PC-3 (cell line): Measurements from ENCODE around the gene PODNL1. TPM values are rescaled to one million over a fixed set of nuclear protein-coding genes. Genes with fewer than 3 reads are reported as not detected.

Experiments
- ATAC-seq: fragments of 200-7000 bp; cut with Tn5 transposase; 2 replicates; pipeline ENCODE4 v1.9.1; 2020; ENCODE audit warnings: mild to moderate bottlenecking, moderate library complexity
- BruUV-seq: library from RNA; stranded (reverse); fragments of 400-500 nt; replicated peaks from 2 replicates; lab custom pipeline; 2021; lab: Mats Ljungman, UMichigan
- CTCF ChIA-PET: fragments of 300-600 bp; sonication (Branson Sonifier 250); formaldehyde crosslinking; loops from one replicate; lab custom pipeline; 2022; ENCODE audit warnings: antibody characterized with exemption; lab: Charles Lee
- POLR2A ChIA-PET: fragments of 300-600 bp; sonication (Branson Sonifier 250); formaldehyde crosslinking; loops from one replicate; lab custom pipeline; 2022; ENCODE audit warnings: antibody characterized with exemption; ENCODE audit not compliant: unreplicated experiment; lab: Charles Lee
- DNase-seq: peaks from one replicate; pipeline ENCODE4 v3.0.0-alpha.2; 2015
- H2AFZ ChIP-seq: fragments of 300-600 bp; sonication (generic); 2 replicates; pipeline ENCODE4 v1.6.0; 2016; ENCODE audit warnings: antibody characterized with exemption, low read length
- H3F3A ChIP-seq: fragments of 300-600 bp; sonication (generic); one replicate; pipeline ENCODE4 v1.6.0; 2017; ENCODE audit warnings: antibody characterized with exemption, low read length, control low read depth, mild to moderate bottlenecking; ENCODE audit not compliant: unreplicated experiment
- H3K27ac ChIP-seq: fragments of 300-600 bp; sonication (generic); 2 replicates; pipeline ENCODE4 v1.5.1; 2016; ENCODE audit warnings: mild to moderate bottlenecking, low read length
- H3K27me3 ChIP-seq: fragments of 300-600 bp; sonication (generic); 2 replicates; pipeline ENCODE4 v1.6.1; 2016; ENCODE audit warnings: low read length, mixed read lengths
- H3K36me3 ChIP-seq: fragments of 300-600 bp; sonication (generic); 2 replicates; pipeline ENCODE4 v1.6.1; 2016; ENCODE audit warnings: low read depth, mixed run types, low read length, mixed read lengths
- H3K4me1 ChIP-seq: fragments of 300-600 bp; sonication (generic); 2 replicates; pipeline ENCODE4 v1.5.1; 2016; ENCODE audit warnings: low read length; ENCODE audit not compliant: insufficient read depth
- H3K4me2 ChIP-seq: fragments of 300-600 bp; sonication (generic); 2 replicates; pipeline ENCODE4 v1.6.0; 2016; ENCODE audit warnings: low read length
- H3K4me3 ChIP-seq: fragments of 300-600 bp; sonication (generic); 2 replicates; pipeline ENCODE4 v1.5.1; 2016; ENCODE audit warnings: mild to moderate bottlenecking, low read length, mixed read lengths
- H3K79me2 ChIP-seq: fragments of 300-600 bp; sonication (generic); 2 replicates; pipeline ENCODE4 v1.6.1; 2017; ENCODE audit warnings: low read length, mixed read lengths
- H3K9ac ChIP-seq: fragments of 300-600 bp; sonication (generic); 2 replicates; pipeline ENCODE4 v1.6.0; 2016; ENCODE audit warnings: mild to moderate bottlenecking, low read length
- H3K9me2 ChIP-seq: fragments of 300-600 bp; sonication (generic); replicated peaks from 2 replicates; pipeline ENCODE4 v1.6.1; 2016; ENCODE audit warnings: mixed run types, low read length, mixed read lengths
- H3K9me3 ChIP-seq: fragments of 300-600 bp; sonication (generic); 2 replicates; pipeline ENCODE4 v1.6.1; 2016; ENCODE audit warnings: low read length, mixed read lengths
- H4K20me1 ChIP-seq: fragments of 300-600 bp; sonication (generic); 2 replicates; pipeline ENCODE4 v1.6.1; 2016; ENCODE audit warnings: low read length, mixed read lengths
- EZH2 ChIP-seq: fragments of 300-600 bp; sonication (generic); IDR thresholded peaks from one replicate; pipeline ENCODE4 v1.6.1; 2017; ENCODE audit warnings: antibody characterized with exemption, mild to moderate bottlenecking, low read length; ENCODE audit not compliant: unreplicated experiment
- EZH2phosphoT487 ChIP-seq: fragments of 300-600 bp; sonication (generic); IDR thresholded peaks from 2 replicates; pipeline ENCODE4 v1.6.1; 2018; ENCODE audit warnings: mild to moderate bottlenecking, antibody characterized with exemption, low read length, borderline replicate concordance
- intact Hi-C: fragments of 100-400 bp; cut with micrococcal nuclease; formaldehyde crosslinking; loops from 2 replicates; pipeline ENCODE4 v1.9.0; 2023
- total RNA-seq: library from RNA; depleted of rRNA; stranded (reverse); fragments of >200 nt; gene quantifications from 2 replicates; pipeline ENCODE4 v1.2.3, GENCODE V29; 2014
- TF ChIP-seq, protein P1 (sequence below): fragments of 300-600 bp; sonication (generic); conservative IDR thresholded peaks from 2 replicates; pipeline ENCODE4 v1.5.1; 2017; ENCODE audit warnings: antibody characterized with exemption, low read depth, mild to moderate bottlenecking, low read length

PODNL1 gene
- total RNA-seq, 1 experiment from 2014 or later = not detected

DNA sequence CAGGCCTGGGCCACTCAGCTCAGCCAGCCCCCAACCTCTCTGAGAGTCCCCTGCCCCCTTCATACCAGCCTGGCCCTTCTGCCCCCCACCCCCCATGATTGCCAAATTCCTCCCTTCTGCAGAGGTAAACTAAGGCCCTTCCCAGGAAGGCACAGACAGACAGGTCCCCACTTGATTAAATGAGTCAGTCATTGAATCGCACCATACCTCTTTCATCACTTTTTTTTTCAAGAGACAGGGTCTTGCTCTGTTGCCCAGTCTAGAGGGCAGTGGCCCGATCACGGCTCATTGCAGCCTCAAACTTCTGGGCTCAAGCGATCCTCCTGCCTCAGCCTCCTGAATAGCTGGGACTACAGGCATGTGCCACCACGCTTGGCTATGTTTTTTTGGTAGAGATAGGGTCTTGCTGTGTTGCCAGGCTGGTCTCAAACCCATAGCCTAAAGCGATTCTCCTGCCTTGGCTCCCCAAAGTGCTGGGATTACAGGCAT, 6.0 kb downstream of the PODNL1 start:
- TF ChIP-seq, protein P1, sequence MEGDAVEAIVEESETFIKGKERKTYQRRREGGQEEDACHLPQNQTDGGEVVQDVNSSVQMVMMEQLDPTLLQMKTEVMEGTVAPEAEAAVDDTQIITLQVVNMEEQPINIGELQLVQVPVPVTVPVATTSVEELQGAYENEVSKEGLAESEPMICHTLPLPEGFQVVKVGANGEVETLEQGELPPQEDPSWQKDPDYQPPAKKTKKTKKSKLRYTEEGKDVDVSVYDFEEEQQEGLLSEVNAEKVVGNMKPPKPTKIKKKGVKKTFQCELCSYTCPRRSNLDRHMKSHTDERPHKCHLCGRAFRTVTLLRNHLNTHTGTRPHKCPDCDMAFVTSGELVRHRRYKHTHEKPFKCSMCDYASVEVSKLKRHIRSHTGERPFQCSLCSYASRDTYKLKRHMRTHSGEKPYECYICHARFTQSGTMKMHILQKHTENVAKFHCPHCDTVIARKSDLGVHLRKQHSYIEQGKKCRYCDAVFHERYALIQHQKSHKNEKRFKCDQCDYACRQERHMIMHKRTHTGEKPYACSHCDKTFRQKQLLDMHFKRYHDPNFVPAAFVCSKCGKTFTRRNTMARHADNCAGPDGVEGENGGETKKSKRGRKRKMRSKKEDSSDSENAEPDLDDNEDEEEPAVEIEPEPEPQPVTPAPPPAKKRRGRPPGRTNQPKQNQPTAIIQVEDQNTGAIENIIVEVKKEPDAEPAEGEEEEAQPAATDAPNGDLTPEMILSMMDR = no peak
- TF ChIP-seq EZH2 = no peak
- no peak for TF ChIP-seq EZH2phosphoT487
- ChIA-PET CTCF (no interaction called here), POLR2A (no interaction called here)
- no peak overlapping the region for H3K9ac ChIP-seq
- ATAC-seq (no peak), DNase-seq (no peak)
- no peak overlapping the region for H3K27ac ChIP-seq
- no peak overlapping the region for H3K4me2 ChIP-seq
- peaks cover 2% of the 10 kb centered on the region; the same call in 1 of the 2 replicates for H3K36me3 ChIP-seq
- no peaks in the 10 kb centered on the region for H3F3A ChIP-seq
- intact Hi-C loops = no loop called here
- no peaks in the 10 kb centered on the region for H4K20me1 ChIP-seq
- no peaks in the 10 kb centered on the region for H3K27me3 ChIP-seq
- no TSS peak for BruUV-seq
- H3K4me3 ChIP-seq = no peak overlapping the region
- no peaks in the 10 kb centered on the region for H3K9me3 ChIP-seq
- no peak overlapping the region for H2AFZ ChIP-seq
- no peaks in the 10 kb centered on the region for H3K9me2 ChIP-seq
- H3K79me2 ChIP-seq = no peaks in the 10 kb centered on the region
- no peaks in the 10 kb centered on the region for H3K4me1 ChIP-seq

DNA sequence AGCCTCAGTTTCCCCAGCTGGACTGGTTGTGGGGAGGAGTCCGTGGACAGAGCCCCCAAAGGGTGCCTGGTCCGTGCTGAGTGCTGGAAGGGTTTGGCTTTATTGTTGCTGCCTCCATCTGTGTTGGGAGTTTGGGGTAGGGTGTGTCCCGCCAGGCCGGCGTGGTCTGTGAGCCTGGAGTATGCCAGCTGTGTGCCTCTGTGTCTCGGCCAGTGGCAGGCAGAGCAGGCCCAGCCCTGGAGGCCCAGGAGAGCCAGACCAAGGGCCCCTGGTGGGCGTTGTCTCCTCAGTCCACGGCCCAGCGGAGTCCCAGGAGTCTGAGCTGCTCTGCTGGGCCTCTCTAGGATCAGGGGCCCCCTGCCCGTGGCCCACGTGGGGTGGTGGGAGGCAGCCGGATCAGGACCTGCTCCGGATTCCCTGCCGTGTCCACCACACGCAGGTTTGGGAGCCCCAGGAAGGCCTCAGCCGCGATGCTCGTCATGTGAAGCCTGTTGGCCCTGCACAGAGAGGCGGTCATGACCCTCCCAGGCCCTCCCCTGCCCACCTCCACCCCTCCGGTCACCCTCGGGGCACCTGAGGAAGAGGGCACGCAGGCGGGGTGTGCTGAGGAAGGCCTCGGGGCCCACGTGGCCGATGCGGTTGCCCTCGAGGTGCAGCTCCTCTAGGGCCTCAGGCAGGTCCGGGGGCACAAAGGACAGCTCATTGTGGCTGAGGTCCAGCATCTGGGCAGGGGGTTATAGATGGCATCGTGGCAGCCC, 6.6 kb downstream of the PODNL1 start:
- Histone ChIP-seq H2AFZ (no peak overlapping the region), H3K9me3 (no peaks in the 10 kb centered on the region), H3K9me2 (no peaks in the 10 kb centered on the region), H3K27me3 (no peaks in the 10 kb centered on the region), H3K4me1 (no peaks in the 10 kb centered on the region), H3K36me3 (peaks cover 7% of the 10 kb centered on the region; the same call in 1 of the 2 replicates), H3F3A (no peaks in the 10 kb centered on the region), H3K27ac (no peak overlapping the region), H3K79me2 (no peaks in the 10 kb centered on the region), H4K20me1 (no peaks in the 10 kb centered on the region), H3K9ac (no peak overlapping the region), H3K4me2 (no peak overlapping the region), H3K4me3 (no peak overlapping the region)
- no TSS peak for BruUV-seq
- ChIA-PET POLR2A (no interaction called here), CTCF (interaction anchor here (0.6 kb wide), 1 partner anchor 95 kb away, joined by 9 read pairs; no protein-coding TSS in a partner anchor)
- DNase-seq (no peak), ATAC-seq (no peak)
- intact Hi-C loops = no loop called here
- TF ChIP-seq, protein P1 = no peak
- TF ChIP-seq EZH2phosphoT487 = no peak
- no peak for TF ChIP-seq EZH2

DNA sequence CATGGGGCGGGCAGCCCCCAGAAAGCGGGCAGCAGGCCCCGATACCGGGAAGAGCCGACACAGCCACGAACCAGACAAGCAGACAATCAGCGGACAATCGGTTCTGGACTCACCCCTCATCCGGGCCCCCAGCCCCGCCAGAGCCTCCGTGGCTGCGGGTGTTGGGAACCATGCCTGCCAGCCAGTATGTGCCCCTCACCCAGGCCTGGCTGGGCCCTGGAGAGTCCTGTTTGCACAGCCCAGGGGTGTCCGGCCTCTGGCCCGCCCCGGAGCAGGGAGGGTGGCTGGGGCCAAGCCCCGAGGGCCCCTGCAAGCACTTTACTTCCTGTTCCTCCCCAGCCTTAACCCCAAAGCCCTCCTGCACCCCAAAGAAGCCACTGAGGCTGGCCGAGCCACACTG, 7.8 kb downstream of the PODNL1 start:
- Histone ChIP-seq H2AFZ (no peak overlapping the region), H3K4me3 (no peak overlapping the region), H3K27ac (no peak overlapping the region), H3K9me3 (no peaks in the 10 kb centered on the region), H3K9ac (no peak overlapping the region), H4K20me1 (no peaks in the 10 kb centered on the region), H3K4me1 (no peaks in the 10 kb centered on the region), H3K27me3 (no peaks in the 10 kb centered on the region), H3F3A (no peaks in the 10 kb centered on the region), H3K36me3 (peaks cover 7% of the 10 kb centered on the region; the same call in 1 of the 2 replicates), H3K79me2 (no peaks in the 10 kb centered on the region), H3K9me2 (no peaks in the 10 kb centered on the region), H3K4me2 (no peak overlapping the region)
- intact Hi-C loops = no loop called here
- POLR2A ChIA-PET = no interaction called here
- TF ChIP-seq EZH2phosphoT487 (no peak), EZH2 (no peak)
- TF ChIP-seq, protein P1 = no peak
- ATAC-seq = no peak
- DNase-seq = no peak
- CTCF ChIA-PET = no interaction called here
- BruUV-seq = no TSS peak
